ENCODE measurements around the gene CBX2. TPM values are rescaled to one million over a fixed set of nuclear protein-coding genes. Genes with fewer than 3 reads are reported as not detected.

CBX2 gene
- total and polyA plus RNA-seq, 2 of the 4 experiments (the other 2 are of a cell fraction), result 2.0 to 3.2 TPM

DNA sequence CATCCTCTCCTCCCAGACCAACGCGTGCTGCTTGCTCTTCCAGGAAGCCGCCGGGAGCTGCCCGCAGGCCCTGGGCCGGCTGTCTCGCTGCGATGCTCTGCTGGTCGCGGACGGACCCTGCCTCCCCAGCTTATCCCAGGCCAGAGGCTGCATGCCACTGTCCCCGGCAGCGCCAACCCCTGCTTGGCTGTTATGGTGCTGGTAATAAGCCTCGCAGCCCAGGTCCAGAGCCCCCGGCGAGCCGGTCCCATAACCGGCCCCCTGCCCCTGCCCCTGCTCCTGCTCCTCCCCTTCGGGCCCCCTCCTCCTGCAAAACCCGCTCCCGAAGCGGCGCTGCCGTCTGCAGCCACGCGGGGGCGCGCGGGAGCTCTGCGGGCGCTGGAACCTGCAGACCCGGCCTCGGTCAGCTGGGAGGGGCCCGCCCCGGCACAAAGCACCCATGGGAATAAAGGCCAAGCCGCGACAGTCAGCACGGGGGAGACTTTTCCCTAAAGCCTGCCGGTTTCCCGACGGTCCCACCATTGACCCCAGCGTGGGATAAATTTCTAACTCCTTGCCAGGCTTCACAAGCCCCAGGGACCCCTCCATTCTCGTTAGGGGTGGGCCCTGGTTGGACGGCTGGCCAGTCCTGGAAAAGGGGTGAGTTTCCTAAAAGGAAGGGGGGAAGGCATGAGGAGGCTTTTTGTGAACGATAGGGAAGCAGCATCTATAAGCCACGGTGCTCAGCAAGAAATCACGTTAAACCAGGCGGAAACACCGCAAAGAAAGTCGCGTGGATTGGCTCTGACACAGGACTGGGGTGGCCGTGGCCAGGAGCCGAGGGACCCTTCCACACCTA lies 36.0 kb upstream of the CBX2 start (continued):
- no peak for TF ChIP-seq CEBPB (IDR thresholded peaks at IDR 0.05; ENCODE audit: low read depth, low read length)

DNA sequence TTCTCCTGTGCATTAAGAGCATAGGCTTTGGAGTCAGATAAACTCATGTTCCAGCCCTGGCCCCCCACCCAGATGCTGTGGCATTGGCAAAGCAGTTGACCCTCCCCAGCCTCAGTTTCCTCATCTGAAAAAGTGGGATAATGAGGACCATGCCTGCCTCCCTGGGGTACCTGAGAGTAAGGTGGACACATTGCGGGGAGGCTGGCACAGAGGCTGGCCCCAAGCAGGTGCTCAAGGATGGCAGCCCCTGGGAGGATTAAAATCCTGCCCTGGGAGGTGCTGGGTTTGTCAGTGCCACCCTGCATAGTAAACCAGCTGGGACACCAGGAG lies 35.4 kb upstream of the CBX2 start:
- no peak overlapping the region for H2AK5ac ChIP-seq (ENCODE audit: low read depth, low read length)
- H2AFZ ChIP-seq (replicated peaks; ENCODE audit: low read length, poor library complexity), result no peak overlapping the region
- H4K91ac ChIP-seq (ENCODE audit: insufficient read depth, low read depth, low read length), result no peak overlapping the region
- no peak overlapping the region for H3K27ac ChIP-seq (ENCODE audit: insufficient read depth, low read length)
- H4K8ac ChIP-seq (ENCODE audit: low read depth in 2 of 2, low read length in 2 of 2), result no peak overlapping the region
- no peak overlapping the region for H3K9ac ChIP-seq (ENCODE audit: low read depth, low read length)
- no peak overlapping the region for H2BK20ac ChIP-seq (ENCODE audit: low read depth, low read length)
- no peak overlapping the region for H3K4me2 ChIP-seq (ENCODE audit: low read depth, low read length)
- H2AK9ac ChIP-seq (replicated peaks; ENCODE audit: low read depth, low read length, poor library complexity), result no peak overlapping the region
- ATAC-seq (ENCODE audit: low read depth), result no peak
- peaks cover 70% of the 10 kb centered on the region for H3K27me3 ChIP-seq (ENCODE audit: control insufficient read depth, insufficient read depth, low read length)
- H3K9me1 ChIP-seq (ENCODE audit: insufficient read depth, low read length), result no peaks in the 10 kb centered on the region
- dilution Hi-C loops (cut with HindIII; ENCODE audit: low sequenced_read_pairs, unreplicated experiment) (no loop called here), in situ Hi-C loops (cut with MboI; ENCODE audit: low sequenced_read_pairs) (no loop called here), intact Hi-C loops (cut with micrococcal nuclease) (no loop called here)
- no peak overlapping the region for H3K18ac ChIP-seq (ENCODE audit: low read depth, low read length)
- no peak overlapping the region for H4K5ac ChIP-seq (ENCODE audit: low read depth, low read length)
- no peak overlapping the region for H3K14ac ChIP-seq (replicated peaks; ENCODE audit: low read depth, low read length)
- DNase-seq, result no peak
- no peak overlapping the region for H3K23ac ChIP-seq (ENCODE audit: low read depth, low read length)
- H2BK15ac ChIP-seq (ENCODE audit: low read depth, low read length), result no peak overlapping the region
- no peak overlapping the region for H3K56ac ChIP-seq (ENCODE audit: extremely low read depth, insufficient read depth, low read length)
- no peaks in the 10 kb centered on the region for H4K20me1 ChIP-seq (ENCODE audit: insufficient read depth, low read length)
- H2BK120ac ChIP-seq (ENCODE audit: low read depth, low read length), result no peak overlapping the region
- ChIA-PET CTCF (interaction anchor here (0.7 kb wide), 1 partner anchor 14 kb away, joined by 3 read pairs; no protein-coding TSS in a partner anchor), POLR2A (ENCODE audit: unreplicated experiment) (no interaction called here)
- H3K4ac ChIP-seq (ENCODE audit: low read depth, low read length), result no peak overlapping the region
- no TSS peak for BruUV-seq (replicated peaks)
- H3K36me3 ChIP-seq (ENCODE audit: control insufficient read depth, insufficient read depth, low read length), result no peaks in the 10 kb centered on the region
- H3K4me3 ChIP-seq (ENCODE audit: insufficient read depth, low read depth, low read length), result no peak overlapping the region
- H3K79me1 ChIP-seq (ENCODE audit: low read depth in 1 of 2, low read length in 2 of 2), result no peaks in the 10 kb centered on the region
- no peaks in the 10 kb centered on the region for H3K9me3 ChIP-seq (ENCODE audit: control insufficient read depth, insufficient read depth, low read length)
- H3K4me1 ChIP-seq (ENCODE audit: control insufficient read depth, insufficient read depth, low read length), result no peaks in the 10 kb centered on the region
- WGBS, 2 experiments (ENCODE audit: extremely low coverage in 2 of 2, insufficient read length in 1 of 2), result no CpG with 5 or more reads among the region's 1 CpG
- no peak overlapping the region for H2BK5ac ChIP-seq (ENCODE audit: low read depth, low read length, poor library complexity, severe bottlenecking)
- TF ChIP-seq, protein P1, sequence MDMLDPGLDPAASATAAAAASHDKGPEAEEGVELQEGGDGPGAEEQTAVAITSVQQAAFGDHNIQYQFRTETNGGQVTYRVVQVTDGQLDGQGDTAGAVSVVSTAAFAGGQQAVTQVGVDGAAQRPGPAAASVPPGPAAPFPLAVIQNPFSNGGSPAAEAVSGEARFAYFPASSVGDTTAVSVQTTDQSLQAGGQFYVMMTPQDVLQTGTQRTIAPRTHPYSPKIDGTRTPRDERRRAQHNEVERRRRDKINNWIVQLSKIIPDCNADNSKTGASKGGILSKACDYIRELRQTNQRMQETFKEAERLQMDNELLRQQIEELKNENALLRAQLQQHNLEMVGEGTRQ (IDR thresholded peaks at IDR 0.05; ENCODE audit: low read depth, low read length), result no peak
- TF ChIP-seq MAFK (IDR thresholded peaks at IDR 0.05; ENCODE audit: low read depth, low read length) (no peak), CEBPB (IDR thresholded peaks at IDR 0.05; ENCODE audit: low read depth, low read length) (no peak), RAD21 (IDR thresholded peaks at IDR 0.05; ENCODE audit: low read length) (no peak), RFX5 (IDR thresholded peaks at IDR 0.05; ENCODE audit: low read depth, low read length) (no peak), POLR2A (IDR thresholded peaks at IDR 0.05; ENCODE audit: low read depth, low read length) (no peak), BHLHE40 (IDR thresholded peaks at IDR 0.05; ENCODE audit: low read depth, low read length) (no peak), FOS (IDR thresholded peaks at IDR 0.05; ENCODE audit: low read depth, low read length) (no peak), CHD1 (IDR thresholded peaks at IDR 0.05; ENCODE audit: low read depth, low read length) (no peak), NFE2L2 (IDR thresholded peaks at IDR 0.05; ENCODE audit: low read depth, low read length) (no peak), SMC3 (IDR thresholded peaks at IDR 0.05; ENCODE audit: low read depth, low read length) (no peak), RCOR1 (IDR thresholded peaks at IDR 0.05; ENCODE audit: insufficient replicate concordance, low read length) (no peak)
- TF ChIP-seq, protein P2, sequence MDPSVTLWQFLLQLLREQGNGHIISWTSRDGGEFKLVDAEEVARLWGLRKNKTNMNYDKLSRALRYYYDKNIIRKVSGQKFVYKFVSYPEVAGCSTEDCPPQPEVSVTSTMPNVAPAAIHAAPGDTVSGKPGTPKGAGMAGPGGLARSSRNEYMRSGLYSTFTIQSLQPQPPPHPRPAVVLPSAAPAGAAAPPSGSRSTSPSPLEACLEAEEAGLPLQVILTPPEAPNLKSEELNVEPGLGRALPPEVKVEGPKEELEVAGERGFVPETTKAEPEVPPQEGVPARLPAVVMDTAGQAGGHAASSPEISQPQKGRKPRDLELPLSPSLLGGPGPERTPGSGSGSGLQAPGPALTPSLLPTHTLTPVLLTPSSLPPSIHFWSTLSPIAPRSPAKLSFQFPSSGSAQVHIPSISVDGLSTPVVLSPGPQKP (IDR thresholded peaks at IDR 0.05; ENCODE audit: borderline replicate concordance, low read depth, low read length), result no peak
- TF ChIP-seq, protein P3, sequence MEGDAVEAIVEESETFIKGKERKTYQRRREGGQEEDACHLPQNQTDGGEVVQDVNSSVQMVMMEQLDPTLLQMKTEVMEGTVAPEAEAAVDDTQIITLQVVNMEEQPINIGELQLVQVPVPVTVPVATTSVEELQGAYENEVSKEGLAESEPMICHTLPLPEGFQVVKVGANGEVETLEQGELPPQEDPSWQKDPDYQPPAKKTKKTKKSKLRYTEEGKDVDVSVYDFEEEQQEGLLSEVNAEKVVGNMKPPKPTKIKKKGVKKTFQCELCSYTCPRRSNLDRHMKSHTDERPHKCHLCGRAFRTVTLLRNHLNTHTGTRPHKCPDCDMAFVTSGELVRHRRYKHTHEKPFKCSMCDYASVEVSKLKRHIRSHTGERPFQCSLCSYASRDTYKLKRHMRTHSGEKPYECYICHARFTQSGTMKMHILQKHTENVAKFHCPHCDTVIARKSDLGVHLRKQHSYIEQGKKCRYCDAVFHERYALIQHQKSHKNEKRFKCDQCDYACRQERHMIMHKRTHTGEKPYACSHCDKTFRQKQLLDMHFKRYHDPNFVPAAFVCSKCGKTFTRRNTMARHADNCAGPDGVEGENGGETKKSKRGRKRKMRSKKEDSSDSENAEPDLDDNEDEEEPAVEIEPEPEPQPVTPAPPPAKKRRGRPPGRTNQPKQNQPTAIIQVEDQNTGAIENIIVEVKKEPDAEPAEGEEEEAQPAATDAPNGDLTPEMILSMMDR (conservative IDR thresholded peaks at IDR 0.05; ENCODE audit: low read depth, low read length), result no peak
